T-cell (primary cell): ENCODE results near the gene ABCC10. TPM values are rescaled to one million over a fixed set of nuclear protein-coding genes. Genes with fewer than 3 reads are reported as not detected.

Experiments
- ATAC-seq, 4 experiments: fragments of 200-7000 bp in 3 of 4; fragments of 150-1000 bp in 1 of 4; cut with Tn5 transposase; replicated peaks in 1 of 4; 1 replicate in 3 of 4; 2 replicates in 1 of 4; pipeline ENCODE4 v1.10.0; 2021; ENCODE audit warnings: moderate library complexity in 3 of 4, mild to moderate bottlenecking in 2 of 4, moderate number of reproducible peaks in 1 of 4
- CTCF ChIA-PET, 2 donors: fragments of 300-600 bp; sonication (Branson Sonifier 250); formaldehyde crosslinking; loops; one replicate each; lab custom pipeline; 2022; ENCODE audit warnings: antibody characterized with exemption in 2 of 2; lab: Charles Lee
- POLR2A ChIA-PET, 2 donors: fragments of 300-600 bp; sonication (Branson Sonifier 250); formaldehyde crosslinking; loops; one replicate each; lab custom pipeline; 2022; ENCODE audit warnings: antibody characterized with exemption in 2 of 2; lab: Charles Lee
- DNase-seq, 35 experiments: peaks; one replicate each; pipeline versions ENCODE4 v3.0.0 to v3.0.0-alpha.2; 2013 to 2023
- H3K27ac ChIP-seq: one replicate; pipeline ENCODE4 v1.5.1; 2013; ENCODE audit warnings: low read length
- H3K27me3 ChIP-seq, 2 experiments: replicated peaks in 1 of 2; 1 replicate in 1 of 2; 2 replicates in 1 of 2; pipeline versions ENCODE4 v1.6.1 to v1.7.0; 2013; ENCODE audit warnings: low read length in 1 of 2, mixed read lengths in 1 of 2; ENCODE audit not compliant: control insufficient read depth in 2 of 2, insufficient read depth in 2 of 2; ENCODE audit errors: extremely low read depth in 1 of 2
- H3K36me3 ChIP-seq, 2 donors: 1 replicate in 1 of 2; 2 replicates in 1 of 2; pipeline versions ENCODE4 v1.6.1 to v1.7.0; 2013; ENCODE audit warnings: low read length in 1 of 2; ENCODE audit not compliant: control insufficient read depth in 2 of 2, insufficient read depth in 1 of 2; ENCODE audit errors: extremely low read depth in 1 of 2
- H3K4me1 ChIP-seq, 2 experiments: 1 replicate in 1 of 2; 2 replicates in 1 of 2; pipeline versions ENCODE4 v1.6.1 to v1.7.0; 2013; ENCODE audit warnings: low read length in 2 of 2, mixed read lengths in 1 of 2; ENCODE audit not compliant: insufficient read depth in 2 of 2, control insufficient read depth in 1 of 2; ENCODE audit errors: extremely low read depth in 1 of 2
- H3K4me3 ChIP-seq, 2 donors: 1 replicate in 1 of 2; 2 replicates in 1 of 2; pipeline versions ENCODE4 v1.5.1 to v1.7.0; 2013; ENCODE audit warnings: mild to moderate bottlenecking in 2 of 2, low read length in 1 of 2, moderate library complexity in 1 of 2; ENCODE audit not compliant: control insufficient read depth in 1 of 2; ENCODE audit errors: extremely low read depth in 1 of 2
- H3K9me3 ChIP-seq: 2 replicates; pipeline ENCODE4 v1.7.0; 2013
- H3K27ac Mint-ChIP-seq, 2 donors: one replicate each; pipeline ENCODE4 v1.8.0; 2020 to 2021; ENCODE audit warnings: mild to moderate bottlenecking in 2 of 2, mixed read lengths in 2 of 2
- H3K27me3 Mint-ChIP-seq, 2 donors: one replicate each; pipeline ENCODE4 v1.8.0; 2021 to 2022; ENCODE audit warnings: mixed read lengths in 2 of 2
- H3K36me3 Mint-ChIP-seq: one replicate; pipeline ENCODE4 v1.8.0; 2021; ENCODE audit warnings: mixed read lengths
- H3K4me1 Mint-ChIP-seq, 3 donors: one replicate each; pipeline ENCODE4 v1.8.0; 2020 to 2022; ENCODE audit warnings: mixed read lengths in 3 of 3, mild to moderate bottlenecking in 1 of 3
- H3K4me3 Mint-ChIP-seq, 3 donors: one replicate each; pipeline ENCODE4 v1.8.0; 2020 to 2022; ENCODE audit warnings: mild to moderate bottlenecking in 3 of 3, mixed read lengths in 3 of 3, moderate library complexity in 3 of 3
- H3K9me3 Mint-ChIP-seq, 3 donors: one replicate each; pipeline ENCODE4 v1.8.0; 2020 to 2022; ENCODE audit warnings: mixed read lengths in 3 of 3
- WGBS: methylation state at CpG from one replicate; pipeline ENCODE4 v1.1.5; 2013; ENCODE audit warnings: missing lambda C conversion rate; ENCODE audit not compliant: insufficient coverage; 5-methylcytosine and 5-hydroxymethylcytosine counted together
- total RNA-seq, 35 experiments: library from RNA in 6 of 35; stranded (reverse) in 6 of 35; fragments of 120-200 nt in 1 of 35; gene quantifications; one replicate each; pipeline versions ENCODE4 v1.2.1 to v1.2.4 and lab custom pipeline; 2013 to 2026

Gene ABCC10
- total RNA-seq, 5 donors from 2014 or later (not counting 1 experiment from before 2014, with no cell fraction given): 57.8 to 85.4 (median 75.5) TPM

DNA sequence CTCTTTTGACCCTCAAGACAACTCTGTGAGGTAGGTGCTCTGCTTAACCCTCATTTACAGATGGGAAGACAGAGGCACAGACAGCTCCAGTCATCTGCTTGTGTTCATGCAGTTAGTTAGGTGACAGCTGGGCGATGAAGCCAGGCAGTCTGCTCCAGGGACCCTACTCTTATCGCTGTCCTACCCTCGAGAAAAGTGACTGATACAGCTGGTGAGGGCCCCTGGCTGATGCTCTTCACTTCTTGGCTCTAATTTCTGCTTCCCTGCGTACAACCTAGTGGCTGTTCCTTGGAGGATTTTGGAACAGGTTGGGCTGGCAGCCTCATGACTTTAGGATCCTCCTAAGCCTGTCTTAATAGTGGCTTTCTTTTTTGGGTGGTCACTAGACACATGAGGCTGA, 40.9 kb downstream of the ABCC10 start:
- no peak for DNase-seq
- H3K4me1 ChIP-seq: no peaks in the 10 kb centered on the region
- H3K27ac Mint-ChIP-seq: no peak overlapping the region
- no peak overlapping the region for H3K4me3 ChIP-seq
- ChIA-PET CTCF (no interaction called here), POLR2A (no interaction called here)
- H3K27ac ChIP-seq: no peak overlapping the region
- H3K9me3 Mint-ChIP-seq: no peaks in the 10 kb centered on the region
- no peaks in the 10 kb centered on the region for H3K4me1 Mint-ChIP-seq
- H3K9me3 ChIP-seq: no peaks in the 10 kb centered on the region
- H3K4me3 Mint-ChIP-seq: no peak overlapping the region
- peaks cover 18 to 47% of the 10 kb centered on the region in 2 donors for H3K27me3 Mint-ChIP-seq
- peaks cover 0 to 58% of the 10 kb centered on the region in 2 experiments for H3K27me3 ChIP-seq
- no peak for ATAC-seq
- no peaks in the 10 kb centered on the region for H3K36me3 ChIP-seq
- H3K36me3 Mint-ChIP-seq: no peaks in the 10 kb centered on the region
- WGBS: 87% methylated on average over 3 of the region's 4 CpGs

DNA sequence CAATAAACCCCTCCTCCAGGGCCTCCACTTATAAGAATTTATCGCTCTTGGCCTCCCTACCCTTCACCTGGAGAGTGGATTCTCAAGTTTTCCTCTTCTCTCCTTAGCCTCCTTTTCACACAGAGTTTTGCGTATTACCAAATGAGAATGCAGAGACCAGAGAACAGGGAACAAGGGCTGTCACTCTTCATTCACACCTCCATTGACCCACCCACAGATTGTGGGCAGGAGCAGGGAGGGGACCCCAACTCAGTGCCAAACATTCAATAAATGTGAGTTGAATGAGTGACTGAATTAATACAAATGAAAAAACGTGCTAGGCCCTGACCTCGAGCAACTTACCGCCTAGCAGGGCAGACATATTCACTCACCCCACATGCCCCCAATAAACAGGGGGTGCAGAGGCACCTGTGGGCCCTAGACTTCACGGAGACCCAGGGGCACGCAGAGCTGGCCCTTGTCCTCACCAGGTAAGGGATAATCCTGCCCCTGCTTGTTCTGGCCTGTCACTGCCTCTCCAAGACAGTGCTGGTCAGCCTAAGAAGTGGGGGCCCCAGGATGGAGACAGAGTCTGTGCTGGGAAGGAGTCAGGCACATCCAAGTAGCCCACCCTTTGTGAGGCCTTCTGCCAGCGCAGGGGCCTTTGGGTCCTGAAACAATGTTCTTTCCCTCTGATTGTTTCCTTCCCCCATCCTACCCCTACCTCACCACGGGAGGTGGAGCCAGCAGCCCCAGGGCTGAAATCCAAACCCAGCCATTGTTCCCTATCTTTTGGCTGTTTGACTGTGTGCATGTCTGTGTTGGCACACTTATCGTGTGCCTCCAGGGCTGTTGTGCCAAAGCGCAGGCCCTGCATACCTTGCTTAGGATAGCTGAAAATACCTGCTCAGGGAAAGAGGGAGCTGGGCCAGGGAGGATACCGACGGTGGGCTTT, 41.7 kb downstream of the ABCC10 start:
- Histone ChIP-seq H3K36me3 (no peaks in the 10 kb centered on the region), H3K27me3 (peaks cover 0 to 55% of the 10 kb centered on the region in 2 experiments), H3K27ac (no peak overlapping the region), H3K4me1 (no peaks in the 10 kb centered on the region), H3K9me3 (no peaks in the 10 kb centered on the region), H3K4me3 (no peak overlapping the region)
- Mint-ChIP-seq H3K27me3 (peaks cover 17 to 41% of the 10 kb centered on the region in 2 donors), H3K9me3 (no peaks in the 10 kb centered on the region), H3K4me1 (no peaks in the 10 kb centered on the region), H3K4me3 (no peak overlapping the region), H3K27ac (no peak overlapping the region), H3K36me3 (no peaks in the 10 kb centered on the region)
- no peak for DNase-seq
- 92% methylated on average over 6 of the region's 13 CpGs for WGBS
- ChIA-PET POLR2A (no interaction called here), CTCF (interaction anchor here in 1 of 2 donors (0.9 kb wide), 1 partner anchor 42 kb away, joined by 5 read pairs; the partner anchor contains the start of gene ABCC10)
- ATAC-seq: no peak

DNA sequence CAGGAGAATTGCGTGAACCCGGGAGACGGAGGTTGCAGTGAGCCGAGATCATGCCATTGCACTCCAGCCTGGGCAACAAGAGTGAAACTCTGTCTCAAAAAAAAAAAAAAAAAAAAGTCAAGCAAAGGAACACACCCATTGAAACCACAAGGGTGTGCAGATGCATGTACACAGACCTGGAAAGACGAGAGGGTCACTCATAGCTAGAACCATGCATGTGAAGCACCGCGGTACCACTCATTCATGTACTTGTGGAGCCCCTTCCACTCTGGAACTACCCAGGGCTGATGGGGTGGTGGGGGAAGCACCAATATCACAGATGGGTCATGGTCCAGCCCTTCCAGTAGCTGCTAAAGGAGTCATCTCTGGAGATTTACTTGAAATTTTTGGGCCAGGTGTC, 42.6 kb downstream of the ABCC10 start:
- ChIA-PET CTCF (interaction anchor here in 1 of 2 donors (0.9 kb wide), 1 partner anchor 42 kb away, joined by 5 read pairs; the partner anchor contains the start of gene ABCC10), POLR2A (interaction anchor here in 1 of 2 donors (0.7 kb wide), 1 partner anchor 31 kb away, joined by 3 read pairs; no protein-coding TSS in a partner anchor)
- H3K27ac ChIP-seq: no peak overlapping the region
- Mint-ChIP-seq H3K36me3 (no peaks in the 10 kb centered on the region), H3K4me1 (no peaks in the 10 kb centered on the region), H3K4me3 (no peak overlapping the region), H3K9me3 (no peaks in the 10 kb centered on the region), H3K27me3 (peaks cover 17 to 36% of the 10 kb centered on the region in 2 donors), H3K27ac (no peak overlapping the region)
- H3K9me3 ChIP-seq: no peaks in the 10 kb centered on the region
- ATAC-seq (no peak), DNase-seq (no peak)
- no peaks in the 10 kb centered on the region for H3K36me3 ChIP-seq
- H3K4me1 ChIP-seq: no peaks in the 10 kb centered on the region
- 65% methylated on average over 6 of the region's 7 CpGs for WGBS
- H3K4me3 ChIP-seq: no peak overlapping the region
- peaks cover 0 to 47% of the 10 kb centered on the region in 2 experiments for H3K27me3 ChIP-seq

DNA sequence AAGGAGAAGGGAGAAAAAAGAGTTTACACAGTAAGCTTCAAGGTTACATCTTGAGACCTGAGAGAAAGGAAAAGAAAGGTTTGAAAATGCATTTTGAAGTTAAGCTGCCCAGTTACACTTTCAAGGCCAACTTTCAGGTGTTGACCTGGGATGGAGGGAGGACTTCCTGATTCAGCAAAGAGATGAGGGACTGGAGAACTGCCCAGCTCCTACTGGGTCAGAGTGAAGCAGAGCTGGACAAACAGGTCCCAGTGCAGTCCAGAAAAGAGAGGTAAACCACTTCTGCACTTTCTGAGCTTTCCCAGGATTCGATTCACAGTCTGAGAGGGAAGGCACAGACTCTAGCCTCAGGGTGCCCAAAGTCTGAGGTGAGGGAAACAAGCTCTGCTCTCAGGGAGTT, 44.1 kb downstream of the ABCC10 start:
- DNase-seq (no peak), ATAC-seq (no peak)
- no peaks in the 10 kb centered on the region for H3K4me1 ChIP-seq
- H3K36me3 ChIP-seq: no peaks in the 10 kb centered on the region
- H3K36me3 Mint-ChIP-seq: no peaks in the 10 kb centered on the region
- H3K4me3 ChIP-seq: no peak overlapping the region
- peaks cover 0 to 40% of the 10 kb centered on the region in 2 experiments for H3K27me3 ChIP-seq
- WGBS: no CpG with 5 or more reads among the region's 1 CpG
- no peak overlapping the region for H3K27ac ChIP-seq
- ChIA-PET CTCF (interaction anchor here in 1 of 2 donors (0.8 to 1.1 kb wide), 2 partner anchors 15 to 35 kb away, joined by 3 to 4 read pairs; no protein-coding TSS in a partner anchor), POLR2A (interaction anchor here in 1 of 2 donors (0.6 to 0.9 kb wide), 2 partner anchors 9 to 125 kb away, joined by 5 read pairs; no protein-coding TSS in a partner anchor)
- peaks cover 13 to 33% of the 10 kb centered on the region in 2 donors for H3K27me3 Mint-ChIP-seq
- H3K9me3 Mint-ChIP-seq: no peaks in the 10 kb centered on the region
- no peak overlapping the region for H3K4me3 Mint-ChIP-seq
- H3K9me3 ChIP-seq: no peaks in the 10 kb centered on the region
- no peak overlapping the region for H3K27ac Mint-ChIP-seq
- H3K4me1 Mint-ChIP-seq: peaks cover 0 to under 1% (median 0%) of the 10 kb centered on the region in 3 donors

DNA sequence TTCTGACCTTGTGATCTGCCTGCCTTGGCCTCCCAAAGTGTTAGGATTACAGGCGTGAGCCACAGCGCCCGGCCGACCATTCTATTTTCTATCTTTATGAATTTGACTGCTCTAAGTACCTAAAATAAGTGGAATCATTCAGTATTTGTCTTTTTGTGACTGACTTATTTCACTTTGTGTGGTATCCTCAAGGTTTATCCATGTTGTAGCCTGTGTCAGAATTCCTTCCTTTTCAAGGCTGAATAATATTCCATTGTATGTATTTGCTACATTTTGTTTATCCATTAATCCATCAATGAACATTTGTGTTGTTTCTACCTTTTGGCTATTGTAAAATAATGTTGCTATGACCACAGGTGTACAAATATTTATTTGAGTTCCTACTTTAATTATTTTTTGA, 45.2 kb downstream of the ABCC10 start:
- peaks cover 6 to 7% of the 10 kb centered on the region in 2 experiments for H3K4me1 ChIP-seq
- Mint-ChIP-seq H3K4me1 (peaks cover 11% of the 10 kb centered on the region in 3 donors), H3K36me3 (no peaks in the 10 kb centered on the region), H3K27me3 (peaks cover 10 to 28% of the 10 kb centered on the region in 2 donors), H3K9me3 (no peaks in the 10 kb centered on the region), H3K27ac (no peak overlapping the region), H3K4me3 (no peak overlapping the region)
- H3K9me3 ChIP-seq: no peaks in the 10 kb centered on the region
- ChIA-PET POLR2A (no interaction called here), CTCF (interaction anchor here in 1 of 2 donors (0.8 to 1.7 kb wide), 2 partner anchors 16 to 35 kb away, joined by 3 to 4 read pairs; no protein-coding TSS in a partner anchor)
- no peak for ATAC-seq
- no peaks in the 10 kb centered on the region for H3K36me3 ChIP-seq
- peaks cover 0 to 32% of the 10 kb centered on the region in 2 experiments for H3K27me3 ChIP-seq
- DNase-seq: no peak
- no peak overlapping the region for H3K4me3 ChIP-seq
- no peak overlapping the region for H3K27ac ChIP-seq
- WGBS: no CpG with 5 or more reads among the region's 4 CpGs

DNA sequence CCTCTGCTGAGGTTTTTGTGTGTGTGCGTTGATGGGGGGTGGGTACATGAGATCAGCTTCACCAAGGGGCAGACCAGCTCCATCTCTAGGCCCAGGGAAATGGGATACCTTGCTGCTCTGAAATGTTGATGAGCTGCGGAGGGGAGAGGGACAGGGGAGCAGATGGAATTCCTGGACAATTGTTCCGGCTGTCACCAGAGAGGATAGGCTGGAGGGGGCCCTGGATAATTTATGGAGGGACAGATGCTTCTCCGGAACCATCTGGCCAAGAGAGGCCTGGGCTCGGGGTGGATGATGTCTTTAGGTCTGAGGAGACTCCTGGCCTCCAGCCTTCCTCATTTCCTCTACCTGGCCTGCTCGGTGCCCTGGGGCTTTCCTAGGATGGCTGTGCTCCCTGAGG, 48.2 kb downstream of the ABCC10 start:
- ChIA-PET POLR2A (interaction anchor here in 1 of 2 donors (0.6 kb wide), 1 partner anchor 228 kb away, joined by 3 read pairs; no protein-coding TSS in a partner anchor), CTCF (no interaction called here)
- Mint-ChIP-seq H3K27ac (no peak overlapping the region), H3K9me3 (no peaks in the 10 kb centered on the region), H3K27me3 (peaks cover 0 to 6% of the 10 kb centered on the region in 2 donors), H3K4me3 (no peak overlapping the region), H3K4me1 (peaks cover 35 to 36% (median 35%) of the 10 kb centered on the region in 3 donors), H3K36me3 (no peaks in the 10 kb centered on the region)
- H3K27ac ChIP-seq: no peak overlapping the region
- H3K4me3 ChIP-seq: no peak overlapping the region
- WGBS: 91% methylated on average over 3 of the region's 6 CpGs
- no peak for ATAC-seq
- H3K4me1 ChIP-seq: peaks cover 11 to 18% of the 10 kb centered on the region in 2 experiments
- H3K27me3 ChIP-seq: peaks cover 0 to 6% of the 10 kb centered on the region in 2 experiments
- H3K9me3 ChIP-seq: no peaks in the 10 kb centered on the region
- DNase-seq: no peak
- H3K36me3 ChIP-seq: no peaks in the 10 kb centered on the region
